Aorta (tissue), 5 donors: ENCODE results near the gene PHF23. TPM values are rescaled to one million over a fixed set of nuclear protein-coding genes. Genes with fewer than 3 reads are reported as not detected.

Experiments
- ATAC-seq: fragments of 200-7000 bp; cut with Tn5 transposase; one replicate; pipeline ENCODE4 v1.9.1; 2022; ENCODE audit warnings: moderate library complexity; ENCODE audit not compliant: low FRiP score
- DNase-seq, 2 donors: peaks; one replicate each; pipeline ENCODE4 v3.0.0-alpha.2; 2020
- H3K27ac ChIP-seq, 2 donors: one replicate each; pipeline ENCODE4 v1.5.1; 2013; ENCODE audit warnings: low read length in 2 of 2, mild to moderate bottlenecking in 2 of 2, moderate library complexity in 2 of 2, control low read depth in 1 of 2, inconsistent platforms in 1 of 2, low read depth in 1 of 2
- H3K27me3 ChIP-seq, 2 donors: one replicate each; pipeline ENCODE4 v1.6.1; 2013; ENCODE audit warnings: control low read depth in 1 of 2, low read length in 1 of 2, mild to moderate bottlenecking in 1 of 2, moderate library complexity in 1 of 2; ENCODE audit not compliant: insufficient read depth in 2 of 2, control insufficient read depth in 1 of 2
- H3K36me3 ChIP-seq, 2 donors: one replicate each; pipeline ENCODE4 v1.6.1; 2013; ENCODE audit warnings: control low read depth in 1 of 2, low read length in 1 of 2, mild to moderate bottlenecking in 1 of 2; ENCODE audit not compliant: insufficient read depth in 2 of 2, control insufficient read depth in 1 of 2
- H3K4me1 ChIP-seq, 2 donors: one replicate each; pipeline ENCODE4 v1.6.1; 2013; ENCODE audit warnings: low read length in 2 of 2, control low read depth in 1 of 2, mild to moderate bottlenecking in 1 of 2, moderate library complexity in 1 of 2; ENCODE audit not compliant: insufficient read depth in 2 of 2, control insufficient read depth in 1 of 2
- H3K4me3 ChIP-seq, 2 donors: one replicate each; pipeline ENCODE4 v1.5.1; 2013; ENCODE audit warnings: low read length in 2 of 2, control low read depth in 1 of 2, mild to moderate bottlenecking in 1 of 2
- H3K9me3 ChIP-seq: one replicate; pipeline ENCODE4 v1.6.1; 2013; ENCODE audit warnings: mild to moderate bottlenecking, low read length; ENCODE audit not compliant: control insufficient read depth
- WGBS, 2 donors: extraction: QIAGEN DNeasy Blood & Tissue Kit; methylation state at CpG; one replicate each; pipeline ENCODE4 v1.1.7; 2013; 5-methylcytosine and 5-hydroxymethylcytosine counted together
- intact Hi-C, 2 donors: fragments of 100-400 bp; cut with DNase I; formaldehyde crosslinking; loops; one replicate each; pipeline versions ENCODE4 v1.14.2 to v1.15.0; 2022
- long read RNA-seq, 2 donors: library from polyadenylated mRNA; unstranded; transcript quantifications; one replicate each; pipeline ENCODE4 v2.0.0, GENCODE V29; 2020 to 2021
- polyA plus RNA-seq, 2 donors: library from polyadenylated mRNA; stranded (reverse); fragments of 200-250 nt; gene quantifications; one replicate each; pipeline ENCODE4 v1.2.3, GENCODE V29; 2013
- total RNA-seq, 2 donors: library from RNA; stranded (reverse); fragmentation: NEBNext Ultra II Directional; extraction: Animal tissue kit (Norgen Biotek cat#: 25700); gene quantifications; one replicate each; pipeline ENCODE4 v1.2.1, GENCODE V29; 2021
- donor health status: healthy with polysubstance abuse.
- donor health status: Bipolar disorder and iron deficiency.
- donor health status: DM: no; HTN: no; CAD: no.
- donor health status: DM: no; HTN: no; CAD: no.
- donor health status: DM: yes; HTN: yes; CAD: no.

The PHF23 gene
- total RNA-seq = 10 to 100 TPM; 24.4 to 30.8 TPM
- polyA plus RNA-seq = 10 to 100 TPM; 19.2 to 28.4 TPM
- long read RNA-seq, donor 1, transcript PHF23-201 (5 exons, 2,037 nt) = major isoform, 13 of 16 reads
- long read RNA-seq, donor 1, partial matches to known transcripts = 2 of 16 reads
- long read RNA-seq, donor 1, other reads (novel, unspliced or antisense) = 0 of 16 reads
- long read RNA-seq, donor 2, transcript PHF23-201 (5 exons, 2,037 nt) = major isoform, 21 of 30 reads
- long read RNA-seq, donor 2, partial matches to known transcripts = 3 of 30 reads
- long read RNA-seq, donor 2, other reads (novel, unspliced or antisense) = 4 of 30 reads

DNA sequence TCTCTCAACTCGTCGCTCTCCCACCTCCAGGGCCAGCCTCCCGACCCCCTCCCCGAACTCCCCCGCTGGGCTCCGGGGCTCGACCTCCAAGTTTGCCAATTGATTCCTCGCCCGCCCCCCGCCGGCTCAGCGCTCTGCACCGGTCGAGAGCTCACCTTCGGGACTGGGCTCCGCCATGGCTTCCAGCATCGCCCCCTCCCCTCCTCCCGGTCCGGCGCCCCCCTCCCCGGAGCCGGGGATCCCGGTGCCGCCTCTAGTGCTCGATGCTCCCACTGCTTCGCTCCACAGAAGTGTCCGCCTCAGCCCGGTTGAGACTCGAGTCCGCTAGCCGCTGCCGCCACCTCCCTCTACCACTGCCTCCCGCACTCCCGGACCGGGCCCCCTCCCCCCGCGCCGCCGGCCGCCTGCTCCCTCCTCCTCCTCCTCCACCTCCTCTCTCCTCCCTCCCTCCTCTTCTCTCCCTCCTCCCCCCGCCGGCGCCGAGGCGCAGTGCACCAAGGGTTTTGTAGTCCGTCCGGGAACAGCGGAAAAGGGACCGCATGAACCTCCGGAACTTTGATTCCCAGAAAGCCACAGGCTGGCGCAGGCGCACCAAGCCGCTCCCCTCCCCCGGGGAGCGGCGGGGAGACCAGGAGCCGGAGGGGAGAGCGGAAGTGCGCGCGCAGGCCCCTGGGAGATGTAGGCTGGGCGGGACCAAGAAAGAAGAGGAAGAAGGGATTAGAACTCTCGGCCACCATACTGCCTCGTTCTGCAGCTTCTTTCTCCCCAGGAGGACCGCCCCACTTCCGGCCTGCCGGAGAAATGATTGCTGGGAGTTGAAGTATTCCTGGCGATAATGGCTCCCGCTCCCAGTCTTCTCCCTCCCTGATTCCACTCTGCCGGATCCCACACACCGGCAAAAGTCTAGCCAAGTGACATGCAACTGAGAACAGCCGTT is at the start of gene PHF23:
Gene PHF23, minus strand, starts transcription at position 367 of the 937 bp plus-strand sequence. Its CDS starts 178 bp downstream, at position 189.
- Histone ChIP-seq H3K36me3 (no peaks in the 10 kb centered on the region), H3K9me3 (no peaks in the 10 kb centered on the region), H3K4me3 (peak within 1 kb of the TSS; percentile 93 to 96), H3K27me3 (no peaks in the 10 kb centered on the region), H3K4me1 (peaks cover 0 to 3% of the 10 kb centered on the region in 2 donors), H3K27ac (peak within 1 kb of the TSS; percentile 20 to 66)
- DNase-seq (peak; percentile 99), ATAC-seq (peak; percentile 88)
- intact Hi-C loops = no loop called here
- WGBS, 2 donors = 1% methylated on average over 61 to 72 of the region's 72 CpGs

DNA sequence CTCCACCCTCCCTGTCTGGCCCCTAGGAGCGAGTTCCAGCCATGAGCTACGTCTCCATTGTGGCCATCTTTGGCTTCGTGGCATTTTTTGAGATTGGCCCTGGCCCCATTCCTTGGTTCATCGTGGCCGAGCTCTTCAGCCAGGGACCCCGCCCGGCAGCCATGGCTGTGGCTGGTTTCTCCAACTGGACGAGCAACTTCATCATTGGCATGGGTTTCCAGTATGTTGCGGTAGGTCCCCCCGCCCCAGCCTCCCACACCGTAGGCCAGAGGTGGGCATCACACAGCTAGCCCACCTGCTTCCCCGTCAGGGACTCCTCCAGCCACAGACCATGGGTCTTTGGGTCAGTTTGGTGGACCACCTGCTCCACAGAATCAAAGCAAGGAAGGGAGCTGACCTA is 46.4 kb upstream of the PHF23 start:
- H3K27ac ChIP-seq = no peak overlapping the region
- H3K9me3 ChIP-seq = no peaks in the 10 kb centered on the region
- intact Hi-C loops = no loop called here
- no peak overlapping the region for H3K4me3 ChIP-seq
- no peak for ATAC-seq
- no peaks in the 10 kb centered on the region for H3K4me1 ChIP-seq
- H3K36me3 ChIP-seq = no peaks in the 10 kb centered on the region
- DNase-seq = no peak
- 88 to 96% methylated on average over 12 of the region's 12 CpGs for WGBS, 2 donors
- H3K27me3 ChIP-seq = no peaks in the 10 kb centered on the region

DNA sequence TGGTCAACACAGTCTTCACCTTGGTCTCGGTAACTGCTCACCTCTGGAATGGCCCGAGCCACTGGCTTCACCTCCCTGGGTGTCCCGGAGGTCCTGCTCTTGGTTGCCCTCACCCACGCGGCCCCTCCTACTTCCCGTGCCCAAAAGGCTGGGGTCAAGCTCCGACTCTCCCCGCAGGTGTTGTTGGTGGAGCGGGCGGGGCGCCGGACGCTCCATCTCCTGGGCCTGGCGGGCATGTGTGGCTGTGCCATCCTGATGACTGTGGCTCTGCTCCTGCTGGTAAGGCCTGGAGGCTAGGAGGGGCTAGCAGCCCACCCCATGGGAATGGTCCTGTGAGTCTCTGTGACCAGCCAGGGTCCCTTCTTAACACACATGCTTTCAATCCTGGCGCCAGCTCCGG is 45.7 kb upstream of the PHF23 start:
- H3K9me3 ChIP-seq = no peaks in the 10 kb centered on the region
- H3K27me3 ChIP-seq = no peaks in the 10 kb centered on the region
- intact Hi-C loops = loop anchor here in 1 of 2 donors (5.0 kb wide), 1 partner anchor 62 kb away; no protein-coding TSS in a partner anchor
- DNase-seq (no peak), ATAC-seq (no peak)
- no peak overlapping the region for H3K27ac ChIP-seq
- H3K4me1 ChIP-seq = no peaks in the 10 kb centered on the region
- 94 to 96% methylated on average over 16 of the region's 16 CpGs for WGBS, 2 donors
- H3K4me3 ChIP-seq = no peak overlapping the region
- no peaks in the 10 kb centered on the region for H3K36me3 ChIP-seq

DNA sequence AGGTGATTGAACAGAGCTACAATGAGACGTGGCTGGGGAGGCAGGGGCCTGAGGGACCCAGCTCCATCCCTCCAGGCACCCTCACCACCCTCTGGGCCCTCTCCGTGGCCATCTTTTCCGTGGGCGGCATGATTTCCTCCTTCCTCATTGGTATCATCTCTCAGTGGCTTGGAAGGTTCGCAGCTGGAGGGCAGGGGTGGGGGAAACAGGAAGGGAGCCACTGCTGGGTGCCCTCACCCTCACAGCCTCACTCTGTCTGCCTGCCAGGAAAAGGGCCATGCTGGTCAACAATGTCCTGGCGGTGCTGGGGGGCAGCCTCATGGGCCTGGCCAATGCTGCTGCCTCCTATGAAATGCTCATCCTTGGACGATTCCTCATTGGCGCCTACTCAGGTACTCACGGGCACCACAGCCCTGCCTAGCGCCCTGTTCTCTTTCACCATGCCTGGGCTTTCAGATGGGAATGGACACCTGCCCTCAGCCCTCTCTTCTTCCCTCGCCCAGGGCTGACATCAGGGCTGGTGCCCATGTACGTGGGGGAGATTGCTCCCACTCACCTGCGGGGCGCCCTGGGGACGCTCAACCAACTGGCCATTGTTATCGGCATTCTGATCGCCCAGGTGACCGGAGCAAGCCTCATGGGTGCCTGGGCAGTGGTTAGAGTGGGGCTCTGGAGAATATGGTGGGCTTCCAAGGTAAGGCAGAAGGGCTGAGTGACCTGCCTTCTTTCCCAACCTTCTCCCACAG is 44.4 kb upstream of the PHF23 start:
- DNase-seq (no peak), ATAC-seq (no peak)
- WGBS, 2 donors = 89 to 92% methylated on average over 18 of the region's 18 CpGs
- Histone ChIP-seq H3K9me3 (no peaks in the 10 kb centered on the region), H3K27ac (no peak overlapping the region), H3K4me3 (no peak overlapping the region), H3K27me3 (no peaks in the 10 kb centered on the region), H3K4me1 (no peaks in the 10 kb centered on the region), H3K36me3 (no peaks in the 10 kb centered on the region)
- intact Hi-C loops = loop anchor here in 1 of 2 donors (5.0 kb wide), 1 partner anchor 64 kb away; no protein-coding TSS in a partner anchor

DNA sequence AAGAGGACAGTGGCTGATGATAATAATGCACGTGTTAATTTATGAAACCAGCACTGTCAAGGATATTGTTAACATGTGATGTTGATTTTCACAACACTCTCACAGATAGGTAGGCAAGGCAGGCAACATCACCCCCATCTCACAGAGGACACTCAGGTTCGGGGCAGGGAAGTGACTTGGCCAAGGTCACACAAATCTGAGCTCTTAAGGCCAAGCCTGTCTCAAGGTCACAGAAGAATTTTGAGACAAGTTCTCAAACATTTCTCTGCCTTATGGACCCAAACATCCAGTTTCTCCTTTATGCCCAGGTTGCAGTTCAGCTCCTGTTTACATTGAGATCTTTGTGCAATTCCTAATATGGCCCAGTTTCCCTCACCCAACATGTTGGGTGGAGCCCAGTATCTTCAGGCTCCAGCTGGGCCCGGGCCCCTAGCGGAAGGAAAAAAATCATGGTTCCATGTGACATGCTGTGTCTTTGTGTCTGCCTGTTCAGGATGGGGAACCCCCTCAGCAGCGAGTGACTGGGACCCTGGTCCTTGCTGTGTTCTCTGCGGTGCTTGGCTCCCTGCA is 43.6 kb upstream of the PHF23 start:
- DNase-seq (no peak), ATAC-seq (no peak)
- Histone ChIP-seq H3K36me3 (no peaks in the 10 kb centered on the region), H3K27me3 (no peaks in the 10 kb centered on the region), H3K9me3 (no peaks in the 10 kb centered on the region), H3K27ac (no peak overlapping the region), H3K4me1 (no peaks in the 10 kb centered on the region), H3K4me3 (no peak overlapping the region)
- intact Hi-C loops = loop anchor here in 1 of 2 donors (5.0 kb wide), 1 partner anchor 64 kb away; no protein-coding TSS in a partner anchor
- 71 to 76% methylated on average over 6 of the region's 6 CpGs for WGBS, 2 donors

DNA sequence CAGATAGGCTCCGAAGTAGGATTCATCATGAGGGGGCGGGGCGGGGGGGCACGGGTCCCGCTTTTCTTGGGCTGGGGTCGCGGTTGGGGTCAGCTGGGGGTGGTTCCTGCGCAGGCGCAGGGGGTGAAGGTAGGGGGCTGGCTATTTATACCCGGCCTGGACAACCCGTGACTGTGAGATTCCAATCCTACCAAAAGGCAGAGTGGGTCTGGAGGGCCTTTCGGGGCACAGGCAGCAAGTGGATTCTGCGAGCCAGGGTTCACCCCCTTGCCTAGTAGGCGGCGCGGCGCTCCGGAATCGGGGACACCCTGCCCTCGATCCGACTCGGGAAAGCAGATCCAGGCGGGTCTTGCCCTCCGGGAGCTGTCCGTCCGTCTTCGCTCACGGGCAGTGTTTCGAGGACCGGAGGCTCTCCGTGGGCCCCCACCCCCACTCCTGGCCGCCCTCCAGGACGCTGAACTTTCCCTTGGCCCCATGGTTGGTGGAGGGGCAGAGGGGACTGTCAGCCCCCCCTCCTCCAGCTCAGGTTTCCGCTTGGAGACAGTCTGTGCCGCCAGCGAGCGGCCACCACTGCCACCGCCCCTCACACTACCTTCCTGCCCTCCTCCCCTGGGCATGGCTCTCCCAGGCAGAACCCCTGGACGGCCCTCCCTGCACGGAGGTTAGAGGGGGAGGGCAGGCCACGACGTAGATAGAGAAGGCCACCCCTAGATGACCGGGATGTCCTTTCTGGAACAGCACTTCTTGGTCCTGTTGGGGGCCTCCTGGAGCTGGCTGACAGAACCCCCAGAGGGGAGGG is 42.9 kb upstream of the PHF23 start:
- ATAC-seq (peak; percentile 31), DNase-seq (peak in 1 of 2 donors; percentile 60)
- 8% methylated on average over 41 to 43 of the region's 43 CpGs for WGBS, 2 donors
- intact Hi-C loops = loop anchor here in 1 of 2 donors (5.0 kb wide), 1 partner anchor 65 kb away; no protein-coding TSS in a partner anchor
- H3K4me1 ChIP-seq = no peaks in the 10 kb centered on the region
- H3K36me3 ChIP-seq = no peaks in the 10 kb centered on the region
- H3K9me3 ChIP-seq = no peaks in the 10 kb centered on the region
- no peaks in the 10 kb centered on the region for H3K27me3 ChIP-seq
- H3K27ac ChIP-seq = no peak overlapping the region
- H3K4me3 ChIP-seq = peak overlapping the region in 1 of 2 donors; percentile 7

DNA sequence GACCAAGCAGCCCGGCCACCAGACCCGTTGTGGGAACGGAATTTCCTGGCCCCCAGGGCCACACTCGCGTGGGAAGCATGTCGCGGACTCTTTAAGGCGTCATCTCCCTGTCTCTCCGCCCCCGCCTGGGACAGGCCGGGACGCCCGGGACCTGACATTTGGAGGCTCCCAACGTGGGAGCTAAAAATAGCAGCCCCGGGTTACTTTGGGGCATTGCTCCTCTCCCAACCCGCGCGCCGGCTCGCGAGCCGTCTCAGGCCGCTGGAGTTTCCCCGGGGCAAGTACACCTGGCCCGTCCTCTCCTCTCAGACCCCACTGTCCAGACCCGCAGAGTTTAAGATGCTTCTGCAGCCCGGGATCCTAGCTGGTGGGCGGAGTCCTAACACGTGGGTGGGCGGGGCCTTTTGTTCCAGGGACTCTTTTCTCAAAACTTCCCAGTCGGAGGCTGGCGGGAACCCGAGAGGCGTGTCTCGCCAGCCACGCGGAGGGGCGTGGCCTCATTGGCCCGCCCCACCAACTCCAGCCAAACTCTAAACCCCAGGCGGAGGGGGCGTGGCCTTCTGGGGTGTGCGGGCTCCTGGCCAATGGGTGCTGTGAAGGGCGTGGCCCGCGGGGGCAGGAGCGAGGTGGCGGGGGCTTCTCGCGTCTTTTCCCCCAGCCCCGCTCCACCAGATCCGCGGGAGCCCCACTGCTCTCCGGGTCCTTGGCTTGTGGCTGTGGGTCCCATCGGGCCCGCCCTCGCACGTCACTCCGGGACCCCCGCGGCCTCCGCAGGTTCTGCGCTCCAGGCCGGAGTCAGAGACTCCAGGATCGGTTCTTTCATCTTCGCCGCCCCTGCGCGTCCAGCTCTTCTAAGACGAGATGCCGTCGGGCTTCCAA is 42.1 kb upstream of the PHF23 start, which contains the start of gene SLC2A4:
Gene SLC2A4, plus strand, starts transcription at position 645 of the 879 bp plus-strand sequence. Its CDS starts 217 bp downstream, at position 862.
- H3K27ac ChIP-seq = peak within 1 kb of the TSS in 1 of 2 donors; percentile 55
- H3K9me3 ChIP-seq = no peaks in the 10 kb centered on the region
- intact Hi-C loops = loop anchor here in 1 of 2 donors (5.0 kb wide), 1 partner anchor 66 kb away; no protein-coding TSS in a partner anchor
- DNase-seq (peak; percentile 95 to 97), ATAC-seq (peak; percentile 93)
- H3K4me1 ChIP-seq = no peaks in the 10 kb centered on the region
- peak within 1 kb of the TSS in 1 of 2 donors; percentile 7 for H3K4me3 ChIP-seq
- H3K36me3 ChIP-seq = no peaks in the 10 kb centered on the region
- WGBS, 2 donors = 1% methylated on average over 69 to 71 of the region's 71 CpGs
- no peaks in the 10 kb centered on the region for H3K27me3 ChIP-seq
